HepG2 (cell line): ENCODE measurements around the gene RNPS1. TPM values are rescaled to one million over a fixed set of nuclear protein-coding genes. Genes with fewer than 3 reads are reported as not detected.

Experiments
- ATAC-seq: fragments of 200-7000 bp; cut with Tn5 transposase; 3 replicates; pipeline ENCODE4 v1.9.1; 2020; ENCODE audit warnings: mild to moderate bottlenecking, moderate library complexity
- BruUV-seq: library from RNA; stranded (reverse); fragments of 400-500 nt; replicated peaks from 2 replicates; lab custom pipeline; 2021; lab: Mats Ljungman, UMichigan
- CTCF ChIA-PET: fragments of 300-600 bp; formaldehyde crosslinking; extraction: SDS; loops from one replicate; lab custom pipeline; 2021; ENCODE audit warnings: low total read pairs, inconsistent platforms, low intra/inter-chr PET ratio; lab: Yijun Ruan, JAX
- POLR2A ChIA-PET: fragments of 350-600 bp; sonication (Branson Sonifier 250); formaldehyde crosslinking; loops from one replicate; lab custom pipeline; 2020; ENCODE audit warnings: antibody characterized with exemption, inconsistent platforms; lab: Yijun Ruan, JAX
- DNase-seq: peaks from one replicate; pipeline ENCODE4 v3.0.0-alpha.2; 2015; ENCODE audit warnings: low spot score
- FAIRE-seq: peaks from 3 replicates; lab custom pipeline; 2011; peaks lifted over from hg19 to GRCh38; lab: Jason Lieb, UNC
- H2AFZ ChIP-seq: one replicate; pipeline ENCODE4 v1.6.1; 2011; ENCODE audit warnings: low read length, inconsistent platforms
- H3K27ac ChIP-seq: fragments of 300-600 bp; 3 replicates; pipeline ENCODE4 v1.8.0; 2011; ENCODE audit warnings: mixed run types, mild to moderate bottlenecking, mixed read lengths, low read length, inconsistent platforms; ENCODE audit not compliant: insufficient read depth; ENCODE audit errors: extremely low read length
- H3K27me3 ChIP-seq, 2 experiments: fragments of 200-600 bp in 1 of 2; 2 replicates in 1 of 2; 3 replicates in 1 of 2; pipeline versions ENCODE4 v1.6.0 to v1.8.0; 2011; ENCODE audit warnings: low read length in 2 of 2, mild to moderate bottlenecking in 2 of 2, moderate library complexity in 2 of 2, inconsistent platforms in 1 of 2; ENCODE audit not compliant: insufficient read depth in 2 of 2, control insufficient read depth in 1 of 2
- H3K36me3 ChIP-seq, 2 experiments: fragments of 200-600 bp in 1 of 2; replicated peaks in 1 of 2; 2 replicates in 1 of 2; 3 replicates in 1 of 2; pipeline versions ENCODE4 v1.5.1 to v1.8.0; 2011; ENCODE audit warnings: low read length in 2 of 2, inconsistent platforms in 1 of 2; ENCODE audit not compliant: insufficient read depth in 2 of 2, control insufficient read depth in 1 of 2
- H3K4me1 ChIP-seq: 2 replicates; pipeline ENCODE4 v1.5.1; 2012; ENCODE audit warnings: low read length, inconsistent platforms; ENCODE audit not compliant: insufficient read depth
- H3K4me2 ChIP-seq: 2 replicates; pipeline ENCODE4 v1.6.0; 2011; ENCODE audit warnings: low read depth, low read length, inconsistent platforms
- H3K4me3 ChIP-seq, 3 experiments: fragments of 200-600 bp in 1 of 3; sonication (generic), shearing (Covaris generic) in 1 of 3; replicated peaks in 1 of 3; 2 replicates each; pipeline ENCODE4 v1.5.1; 2011 to 2016; ENCODE audit warnings: low read length in 3 of 3, inconsistent platforms in 2 of 3, low read depth in 2 of 3, mild to moderate bottlenecking in 2 of 3, control low read depth in 1 of 3, mixed read lengths in 1 of 3; ENCODE audit not compliant: insufficient read depth in 1 of 3
- H3K79me2 ChIP-seq: one replicate; pipeline ENCODE4 v1.6.1; 2011; ENCODE audit warnings: low read length, inconsistent platforms; ENCODE audit not compliant: insufficient read depth
- H3K9ac ChIP-seq: 2 replicates; pipeline ENCODE4 v1.6.0; 2011; ENCODE audit warnings: mild to moderate bottlenecking, low read depth, low read length, inconsistent platforms; ENCODE audit not compliant: insufficient read depth
- H3K9me3 ChIP-seq: 2 replicates; pipeline ENCODE4 v1.5.1; 2012; ENCODE audit warnings: mild to moderate bottlenecking, low read length
- H4K20me1 ChIP-seq: 2 replicates; pipeline ENCODE4 v1.6.0; 2011; ENCODE audit warnings: inconsistent platforms, mild to moderate bottlenecking, low read length, moderate library complexity; ENCODE audit not compliant: insufficient read depth
- CSRNP1 ChIP-seq: sonication (generic); formaldehyde crosslinking; IDR thresholded peaks from 2 replicates; pipeline ENCODE4 v1.8.1; 2023; ENCODE audit warnings: mild to moderate bottlenecking, missing genetic modification reagents
- RBFOX2 ChIP-seq: fragments of 200-400 bp; formaldehyde crosslinking; IDR thresholded peaks from 2 replicates; pipeline ENCODE4 v1.6.1; 2017; ENCODE audit warnings: low read depth, mild to moderate bottlenecking, low read length
- SAP130 ChIP-seq: IDR thresholded peaks from 2 replicates; pipeline ENCODE4 v1.6.1; 2016; ENCODE audit warnings: low read depth
- STAG1 ChIP-seq: sonication (generic); formaldehyde crosslinking; IDR thresholded peaks from 2 replicates; pipeline ENCODE4 v1.4.0; 2020; ENCODE audit warnings: missing genetic modification reagents
- ZBTB38 ChIP-seq: sonication (generic); formaldehyde crosslinking; IDR thresholded peaks from 2 replicates; pipeline ENCODE4 v1.5.1; 2020; ENCODE audit warnings: mild to moderate bottlenecking, missing genetic modification reagents
- ZBTB40 ChIP-seq, 2 experiments: fragments of 450-650 bp in 1 of 2; sonication (generic) in 1 of 2; formaldehyde crosslinking in 1 of 2; IDR thresholded peaks; 2 replicates each; pipeline versions ENCODE4 v1.6.1 to v1.8.0; 2016 to 2022; ENCODE audit warnings: antibody characterized with exemption in 1 of 2, mild to moderate bottlenecking in 1 of 2, missing genetic modification reagents in 1 of 2
- ZBTB42 ChIP-seq: sonication (generic); formaldehyde crosslinking; IDR thresholded peaks from 2 replicates; pipeline ENCODE4 v1.5.0; 2020; ENCODE audit warnings: mild to moderate bottlenecking, missing genetic modification reagents
- ZNF597 ChIP-seq: sonication (generic); formaldehyde crosslinking; IDR thresholded peaks from 2 replicates; pipeline ENCODE4 v1.5.0; 2020; ENCODE audit warnings: missing genetic modification reagents
- ZNF619 ChIP-seq: sonication (generic); formaldehyde crosslinking; IDR thresholded peaks from 2 replicates; pipeline ENCODE4 v1.4.0; 2020; ENCODE audit warnings: mild to moderate bottlenecking, missing genetic modification reagents
- ZNF652 ChIP-seq: IDR thresholded peaks from 2 replicates; pipeline ENCODE4 v1.6.1; 2016; ENCODE audit warnings: low read depth, borderline replicate concordance
- ZNF777 ChIP-seq: sonication (generic); formaldehyde crosslinking; IDR thresholded peaks from 2 replicates; pipeline ENCODE4 v1.4.0; 2020; ENCODE audit warnings: missing genetic modification reagents
- WGBS: methylation state at CpG from one replicate; pipeline ENCODE4 v1.1.6; 2017; ENCODE audit warnings: low lambda C conversion rate; 5-methylcytosine and 5-hydroxymethylcytosine counted together
- in situ Hi-C: cut with HindIII; loops from 2 replicates; pipeline ENCODE4 v1.10.0; 2017; ENCODE audit warnings: low pct_unique_long_range_greater_than_20kb; ENCODE audit not compliant: extremely low pct_ligation_motif_present
- intact Hi-C: fragments of 100-400 bp; cut with micrococcal nuclease; formaldehyde crosslinking; loops from one replicate; pipeline ENCODE4 v1.10.0; 2022; ENCODE audit not compliant: unreplicated experiment
- polyA plus RNA-seq, 8 experiments: library from polyadenylated mRNA; depleted of rRNA in 3 of 8; stranded (reverse) in 7 of 8; unstranded in 1 of 8; fragments of >200 nt; fragmentation: Illumina TruSeq in 4 of 8; extraction: Trizol in 4 of 8; gene quantifications; 2 replicates each; pipeline versions ENCODE4 v1.2.1 to v1.2.3, GENCODE V29; 2011 to 2016; ENCODE audit warnings: low read depth in 4 of 8, missing spikeins in 1 of 8, mixed read lengths in 1 of 8; ENCODE audit not compliant: insufficient read depth in 1 of 8
- total RNA-seq, 5 experiments: library from RNA; depleted of rRNA; stranded (reverse); fragments of >200 nt; fragmentation: Illumina TruSeq; extraction: Trizol; gene quantifications; 2 replicates each; pipeline ENCODE4 v1.2.3, GENCODE V29; 2016; ENCODE audit warnings: low read depth in 1 of 5

Gene RNPS1
- total and polyA plus RNA-seq, 2 of the 13 experiments (the other 11 are each of a cell fraction or from before 2014, with no cell fraction given), result 126 to 133 TPM

- no peak for TF ChIP-seq ZNF597 (CRISPR knock-in tag)
- no peak for TF ChIP-seq ZBTB42
- TF ChIP-seq ZBTB38, result 0 out of 2 replicates have a peak, but pooled peaks have one; percentile 20
- peak; percentile 42; the same call in 1 of the 2 replicates for TF ChIP-seq RBFOX2
- no peak for TF ChIP-seq SAP130
- no peak for TF ChIP-seq CSRNP1
Observed at GRCh38 chr16:2244301-2244700, 23.6 kb downstream of the RNPS1 start (continued).

GRCh38 chr16:2243781-2244180 lies 24.1 kb downstream of the RNPS1 start:
- POLR2A ChIA-PET, result no interaction called here
- 98% methylated on average over 8 of the region's 11 CpGs for WGBS
- no peak for TF ChIP-seq ZNF777
- no peak for TF ChIP-seq STAG1
- TF ChIP-seq ZNF652 (CRISPR knock-in tag), result no peak
- TF ChIP-seq ZNF619 (CRISPR knock-in tag), result no peak
- no peak for TF ChIP-seq ZBTB40 (IDR thresholded peaks at IDR 0.05)
- TF ChIP-seq ZBTB40 (CRISPR knock-in tag; IDR thresholded peaks at IDR 0.05), result no peak

More at GRCh38 chr16:2243781-2244180, 24.1 kb downstream of the RNPS1 start:
- ATAC-seq (no peak), DNase-seq (no peak), FAIRE-seq (no peak)
- peaks cover 25 to 47% of the 10 kb centered on the region in 2 experiments; a peak in 4 of 5 replicates for H3K36me3 ChIP-seq
- no peak overlapping the region for H3K4me2 ChIP-seq
- H3K79me2 ChIP-seq, result peaks cover 7% of the 10 kb centered on the region
- no peak overlapping the region for H2AFZ ChIP-seq
- intact Hi-C loops, result no loop called here
- no peak overlapping the region for H3K4me3 ChIP-seq
- in situ Hi-C loops, result no loop called here
- no peak overlapping the region for H3K9ac ChIP-seq
- no peaks in the 10 kb centered on the region for H3K27me3 ChIP-seq
- H3K4me1 ChIP-seq, result peaks cover 10% of the 10 kb centered on the region
- no peaks in the 10 kb centered on the region for H3K9me3 ChIP-seq
- no TSS peak for BruUV-seq
- no peak overlapping the region for H3K27ac ChIP-seq
- H4K20me1 ChIP-seq, result no peaks in the 10 kb centered on the region
- CTCF ChIA-PET, result no interaction called here
